Psoas muscle (tissue), 8 donors: ENCODE measurements around the gene OXA1L. TPM values are rescaled to one million over a fixed set of nuclear protein-coding genes. Genes with fewer than 3 reads are reported as not detected.

ENCODE experiments used
- ATAC-seq, 4 donors: fragments of 200-7000 bp; cut with Tn5 transposase; one replicate each; pipeline ENCODE4 v1.9.1; 2020; ENCODE audit warnings: moderate library complexity in 3 of 4, mild to moderate bottlenecking in 2 of 4
- DNase-seq, 2 donors: peaks; one replicate each; pipeline ENCODE4 v3.0.0-alpha.2; 2020
- H3K27ac ChIP-seq: fragments of 200-600 bp; one replicate; pipeline ENCODE4 v1.8.0; 2022
- H3K27me3 ChIP-seq, 3 donors: fragments of 200-600 bp in 1 of 3; one replicate each; pipeline versions ENCODE4 v1.6.1 to v1.8.0; 2013 to 2022; ENCODE audit warnings: low read length in 2 of 3, mild to moderate bottlenecking in 2 of 3, moderate library complexity in 1 of 3; ENCODE audit not compliant: insufficient read depth in 3 of 3
- H3K36me3 ChIP-seq, 2 donors: fragments of 200-600 bp in 1 of 2; one replicate each; pipeline versions ENCODE4 v1.6.1 to v1.8.0; 2013 to 2022; ENCODE audit warnings: low read depth in 1 of 2, mild to moderate bottlenecking in 1 of 2, moderate library complexity in 1 of 2; ENCODE audit not compliant: insufficient read depth in 1 of 2
- H3K4me1 ChIP-seq: fragments of 200-600 bp; one replicate; pipeline ENCODE4 v1.8.0; 2022
- H3K4me3 ChIP-seq: fragments of 200-600 bp; one replicate; pipeline ENCODE4 v1.8.0; 2022; ENCODE audit warnings: mild to moderate bottlenecking
- H3K9me3 ChIP-seq: fragments of 200-600 bp; one replicate; pipeline ENCODE4 v1.8.0; 2022
- CTCF ChIP-seq: fragments of 200-600 bp; IDR thresholded peaks from one replicate; pipeline ENCODE4 v1.8.0; 2022; ENCODE audit warnings: antibody characterized with exemption
- WGBS, 3 donors: extraction: QIAGEN DNeasy Blood & Tissue Kit; methylation state at CpG; one replicate each; pipeline versions ENCODE4 v1.1.6 to v1.1.7; 2013; 5-methylcytosine and 5-hydroxymethylcytosine counted together
- intact Hi-C, 2 donors: fragments of 100-400 bp; cut with DNase I; formaldehyde crosslinking; loops; one replicate each; pipeline versions ENCODE4 v1.11.0 to v1.14.2; 2022
- polyA plus RNA-seq, 3 donors: library from polyadenylated mRNA; stranded (reverse); fragments of 200-250 nt; gene quantifications; one replicate each; pipeline ENCODE4 v1.2.3, GENCODE V29; 2013
- total RNA-seq, 4 donors: library from RNA; stranded (reverse); fragmentation: NEBNext Ultra II Directional in 2 of 4; extraction: Animal tissue kit (Norgen Biotek cat#: 25700) in 2 of 4; gene quantifications; one replicate each; pipeline versions ENCODE4 v1.2.1 to v1.2.4, GENCODE V29; 2021 to 2023
- donor health status: healthy with polysubstance abuse.
- donor health status: DM: no; HTN: no; CAD: no; lungs with moderate emphysema.
- donor health status: Bipolar disorder and iron deficiency.
- donor health status: healthy.
- donor health status: DM: yes; HTN: yes; CAD: no.
- donor health status: DM: no; HTN: no; CAD: no.
- donor health status: DM: no; HTN: no; CAD: no.
- donor health status: DM: yes; HTN: yes; CAD: no.

The OXA1L gene
- total and polyA plus RNA-seq, 7 donors: 90.7 to 168 (median 137) TPM

DNA sequence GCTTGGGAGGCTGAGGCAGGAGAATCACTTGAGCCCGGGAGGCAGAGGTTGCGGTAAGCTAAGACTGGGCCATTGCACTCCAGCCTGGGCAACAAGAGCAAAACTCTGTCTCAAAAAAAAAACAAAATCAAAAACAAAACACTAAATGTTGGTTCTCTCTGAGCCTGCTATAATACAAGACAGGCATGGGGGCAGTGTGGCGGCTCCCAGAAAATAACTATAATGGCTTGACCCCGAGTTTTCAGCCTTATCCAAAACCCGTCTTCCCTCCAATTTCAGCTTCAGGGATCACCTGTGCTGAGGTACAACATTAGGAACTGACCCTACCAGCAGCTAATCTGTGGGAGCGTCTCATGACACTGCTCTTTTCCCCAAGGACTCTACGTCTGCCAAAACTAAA, 47.9 kb downstream of the OXA1L start:
- no peak overlapping the region for H3K27ac ChIP-seq
- DNase-seq: no peak
- intact Hi-C loops: loop anchor here in 1 of 2 donors (10.0 kb wide), 1 partner anchor 430 kb away; no protein-coding TSS in a partner anchor

GRCh38 chr14:22814941-22815713, 48.6 kb downstream of the OXA1L start, which contains the start of gene SLC7A7:
Gene SLC7A7, minus strand, starts transcription at chr14:22815435. Its CDS starts 2,037 bp downstream, at chr14:22813398.
- WGBS, 3 donors: 22 to 26% (median 23%) methylated on average over 10 of the region's 10 CpGs
- no peak for TF ChIP-seq CTCF
- intact Hi-C loops: loop anchor here (5.0 to 10.0 kb wide), 3 partner anchors 163 to 430 kb away; no protein-coding TSS in a partner anchor
- H3K27ac ChIP-seq: no peak within 1 kb of the TSS
- no peaks in the 10 kb centered on the region for H3K9me3 ChIP-seq
- H3K4me1 ChIP-seq: no peaks in the 10 kb centered on the region
- peaks cover 0 to 4% (median 0%) of the 10 kb centered on the region in 3 donors for H3K27me3 ChIP-seq
- DNase-seq: no peak
- H3K36me3 ChIP-seq: no peaks in the 10 kb centered on the region
- peak within 1 kb of the TSS; percentile 34 for H3K4me3 ChIP-seq
- no peak for ATAC-seq

More for the DNA sequence above, 47.9 kb downstream of the OXA1L start:
- ATAC-seq: no peak
- TF ChIP-seq CTCF: no peak
- Histone ChIP-seq H3K27me3 (peaks cover 0 to 4% (median 0%) of the 10 kb centered on the region in 3 donors), H3K36me3 (no peaks in the 10 kb centered on the region), H3K4me3 (no peak overlapping the region), H3K4me1 (no peaks in the 10 kb centered on the region), H3K9me3 (no peaks in the 10 kb centered on the region)
- 69 to 83% (median 74%) methylated on average over 7 of the region's 7 CpGs for WGBS, 3 donors

DNA sequence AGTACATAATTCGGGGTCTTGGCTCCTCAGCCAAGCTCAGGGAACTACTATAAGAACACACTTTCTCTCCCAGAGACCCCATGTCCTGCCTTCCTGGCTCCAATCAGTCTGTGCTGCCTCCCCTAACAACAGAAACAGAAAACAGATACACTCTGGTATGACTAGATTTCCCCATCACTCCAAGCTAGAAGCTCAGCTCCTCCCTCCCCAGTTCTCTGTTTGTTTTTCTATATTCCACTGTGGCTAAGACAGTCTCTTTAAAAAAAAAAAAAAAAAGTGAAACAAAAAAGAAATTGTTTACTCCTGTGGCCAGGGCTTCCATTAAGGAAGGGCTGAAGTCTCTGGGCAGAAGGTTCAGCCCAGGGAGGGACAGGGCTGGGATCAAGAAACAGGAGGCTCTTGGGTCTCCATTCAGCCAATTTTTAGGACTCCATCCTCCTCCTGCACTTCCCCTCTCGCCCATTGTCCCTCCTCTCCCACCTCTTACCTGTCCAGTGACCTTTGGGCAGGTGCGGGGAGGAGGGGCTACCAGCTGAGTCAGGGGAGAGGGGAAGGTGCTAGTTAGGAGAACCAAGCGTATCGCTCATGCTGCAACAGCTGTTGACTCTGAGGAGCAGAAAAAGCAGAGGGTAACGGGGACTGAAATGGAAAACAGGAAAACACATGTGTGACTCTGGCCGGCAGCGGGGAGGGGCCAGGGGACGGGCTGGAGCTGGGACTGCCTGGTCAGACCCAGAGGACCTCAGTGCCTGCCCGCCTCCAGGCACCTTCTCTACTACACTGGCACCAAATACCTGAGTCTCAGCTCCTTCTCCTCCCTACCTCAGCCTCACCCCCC, 52.9 kb downstream of the OXA1L start:
- H3K27ac ChIP-seq: no peak overlapping the region
- ATAC-seq (no peak), DNase-seq (no peak)
- H3K4me1 ChIP-seq: no peaks in the 10 kb centered on the region
- TF ChIP-seq CTCF: no peak
- no peaks in the 10 kb centered on the region for H3K36me3 ChIP-seq
- H3K4me3 ChIP-seq: peak overlapping the region; percentile 42
- no peaks in the 10 kb centered on the region for H3K9me3 ChIP-seq
- WGBS, 3 donors: 20 to 33% (median 25%) methylated on average over 9 to 10 of the region's 10 CpGs
- intact Hi-C loops: loop anchor here (5.0 to 10.0 kb wide), 3 partner anchors 167 to 435 kb away; no protein-coding TSS in a partner anchor
- peaks cover 0 to 2% (median 0%) of the 10 kb centered on the region in 3 donors for H3K27me3 ChIP-seq

DNA sequence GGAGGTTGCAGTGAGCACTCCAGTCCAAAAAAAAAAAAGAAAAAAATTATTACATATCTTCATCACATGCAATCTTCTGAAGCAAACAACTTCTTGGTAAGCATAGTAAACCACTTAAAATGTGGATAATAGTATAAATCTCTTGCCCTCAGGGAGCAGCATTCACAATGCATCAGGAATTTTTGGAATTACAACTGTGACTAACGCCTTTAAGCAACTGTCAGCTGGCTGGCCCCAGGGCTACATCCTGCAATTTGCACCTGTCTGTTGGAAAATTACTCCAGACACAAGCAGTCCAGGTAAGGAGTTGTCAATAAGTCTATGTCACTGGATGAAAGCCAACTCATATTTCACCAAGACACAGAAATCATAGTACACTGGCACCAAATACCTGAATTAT, 54.2 kb downstream of the OXA1L start:
- intact Hi-C loops: loop anchor here (2.0 to 5.0 kb wide), 2 partner anchors 32 to 263 kb away; no protein-coding TSS in a partner anchor
- H3K27ac ChIP-seq: no peak overlapping the region
- H3K9me3 ChIP-seq: no peaks in the 10 kb centered on the region

More for the DNA sequence above, 54.2 kb downstream of the OXA1L start:
- no peak for TF ChIP-seq CTCF
- ATAC-seq (no peak), DNase-seq (no peak)
- Histone ChIP-seq H3K36me3 (no peaks in the 10 kb centered on the region), H3K27me3 (peaks cover 0 to 2% (median 0%) of the 10 kb centered on the region in 3 donors), H3K4me3 (no peak overlapping the region), H3K4me1 (no peaks in the 10 kb centered on the region)
- WGBS, 3 donors: 73 to 89% (median 78%) methylated on average over 1 of the region's 1 CpG
